SKM-1 (cell line): Measurements from ENCODE around the gene DAAM2.

Experiments
- DNase-seq: peaks from one replicate; lab custom pipeline; 2025; ENCODE audit not compliant: unreplicated experiment; lab: John Stamatoyannopoulos, UW

The DAAM2 gene

GRCh38 chr6:39904946-39905639, 112.9 kb downstream of the DAAM2 start:
- DNase-seq: no peak

- no peak for DNase-seq
Measured at GRCh38 chr6:39905640-39905975, 113.4 kb downstream of the DAAM2 start.

DNA sequence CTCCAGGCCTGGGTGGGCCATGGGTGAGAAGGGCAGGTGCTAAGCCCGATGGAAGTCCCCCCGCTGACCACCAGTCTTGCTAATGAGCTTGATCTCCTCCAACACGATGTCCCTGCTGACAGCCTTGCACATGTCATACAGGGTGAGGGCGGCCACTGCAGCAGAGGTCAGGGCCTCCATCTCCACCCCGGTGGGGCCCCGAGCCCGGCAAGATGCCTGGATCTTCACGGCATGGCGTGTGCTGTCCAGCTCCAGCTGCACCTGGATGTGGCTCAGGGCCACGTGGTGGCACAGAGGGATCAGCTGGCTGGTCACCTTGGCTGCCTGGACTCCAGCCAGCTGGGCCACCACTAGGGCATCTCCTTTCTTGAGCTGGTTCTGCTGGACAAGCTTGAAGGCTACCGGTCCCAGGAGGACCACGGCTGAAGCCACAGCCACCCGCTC, 114.2 kb downstream of the DAAM2 start:
- no peak for DNase-seq

DNA sequence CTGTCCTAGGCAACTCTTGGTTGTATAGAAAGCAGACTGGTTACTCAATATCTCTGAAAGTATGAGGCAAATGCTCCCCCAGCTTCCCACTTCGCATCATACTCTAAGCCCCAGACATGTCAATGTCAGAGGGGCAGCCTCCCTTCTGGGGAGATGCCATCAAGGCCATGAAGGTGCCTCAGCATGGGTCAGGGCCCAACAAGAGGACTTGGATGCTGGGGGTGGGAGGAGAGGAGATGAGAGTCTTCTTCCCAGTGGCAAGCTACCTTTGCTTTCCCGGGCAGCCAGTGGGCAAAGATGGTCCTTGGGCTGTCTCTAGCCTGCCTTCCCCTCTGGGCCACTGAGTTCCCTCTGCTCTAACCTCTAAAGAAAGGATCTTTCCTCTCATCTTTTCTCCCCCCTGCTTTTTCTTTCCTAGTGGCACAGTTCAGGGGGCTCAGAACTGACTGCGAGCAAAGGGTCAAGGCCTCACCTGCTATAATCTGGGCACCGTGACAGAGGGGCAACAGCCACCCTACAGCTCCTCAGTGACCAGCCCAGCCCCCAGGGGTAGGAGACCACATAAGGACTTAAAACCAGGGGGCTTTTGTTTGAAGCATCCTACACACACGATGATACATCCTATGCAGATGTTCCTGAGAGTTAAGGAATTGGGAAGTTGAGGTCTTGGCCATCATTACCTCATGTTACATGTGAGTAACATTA, 115.8 kb downstream of the DAAM2 start:
- DNase-seq: no peak

DNA sequence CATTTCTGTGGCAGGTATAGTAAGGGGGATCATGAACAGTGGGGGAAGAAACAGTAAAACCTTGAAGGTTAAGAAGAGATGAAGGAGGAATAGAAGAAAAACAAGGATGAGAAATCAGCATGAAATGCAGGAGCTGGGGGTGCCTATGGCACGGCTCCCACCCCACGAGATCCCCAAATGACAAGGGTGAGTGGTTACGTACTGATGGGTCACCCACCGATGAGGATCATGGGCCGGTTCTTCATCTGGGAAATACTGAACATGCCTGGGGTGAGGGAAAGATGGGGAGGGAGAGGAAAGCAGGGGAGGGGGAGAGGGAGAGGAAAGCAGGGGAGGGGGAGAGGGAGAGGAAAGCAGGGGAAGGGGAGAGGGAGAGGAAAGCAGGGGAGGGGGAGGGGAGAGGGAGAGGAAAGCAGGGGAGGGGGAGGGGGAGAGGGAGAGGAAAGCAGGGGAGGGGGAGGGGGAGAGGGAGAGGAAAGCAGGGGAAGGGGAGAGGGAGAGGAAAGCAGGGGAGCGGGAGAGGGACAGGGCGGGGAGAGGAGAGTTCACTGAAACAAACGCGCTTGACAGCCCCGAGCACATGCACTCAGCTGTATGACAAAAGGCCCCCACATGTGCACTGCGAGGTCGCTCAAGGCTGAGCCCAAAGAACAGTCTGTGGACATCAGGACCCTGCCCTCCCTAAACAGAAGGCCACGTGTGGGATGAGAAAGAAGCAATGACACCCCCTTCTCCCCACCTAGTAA, 116.8 kb downstream of the DAAM2 start:
- DNase-seq: no peak

- DNase-seq: no peak
Measured at GRCh38 chr6:39909701-39910100, 117.5 kb downstream of the DAAM2 start.

- no peak for DNase-seq
Measured at GRCh38 chr6:39910164-39910563, 118.0 kb downstream of the DAAM2 start.

GRCh38 chr6:39910744-39911143, 118.6 kb downstream of the DAAM2 start:
- no peak for DNase-seq

- no peak for DNase-seq
Measured at GRCh38 chr6:39911513-39912125, 119.4 kb downstream of the DAAM2 start.

- no peak for DNase-seq
Measured at GRCh38 chr6:39912446-39912845, 120.3 kb downstream of the DAAM2 start.

- DNase-seq: no peak
Measured at GRCh38 chr6:39913391-39913916, 121.3 kb downstream of the DAAM2 start.

DNA sequence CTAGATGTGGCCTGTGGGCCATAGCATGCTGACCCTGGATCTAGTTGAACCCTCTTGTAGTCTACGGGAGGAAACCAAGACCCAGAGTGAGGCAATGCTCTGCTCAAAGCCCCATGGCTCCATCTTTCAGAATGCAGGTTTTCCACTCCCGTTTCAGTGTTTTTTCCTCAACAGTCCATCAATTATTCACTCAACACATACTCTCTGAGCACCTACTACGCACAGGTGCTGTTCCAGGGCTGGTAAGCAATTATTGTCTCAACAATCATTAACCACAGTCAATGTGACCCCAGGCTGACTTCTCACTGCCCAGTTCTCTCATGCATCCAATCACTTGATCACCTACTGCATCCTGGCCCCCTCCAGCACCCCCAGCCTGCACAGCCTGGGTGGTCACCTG, 122.1 kb downstream of the DAAM2 start:
- no peak for DNase-seq

DNA sequence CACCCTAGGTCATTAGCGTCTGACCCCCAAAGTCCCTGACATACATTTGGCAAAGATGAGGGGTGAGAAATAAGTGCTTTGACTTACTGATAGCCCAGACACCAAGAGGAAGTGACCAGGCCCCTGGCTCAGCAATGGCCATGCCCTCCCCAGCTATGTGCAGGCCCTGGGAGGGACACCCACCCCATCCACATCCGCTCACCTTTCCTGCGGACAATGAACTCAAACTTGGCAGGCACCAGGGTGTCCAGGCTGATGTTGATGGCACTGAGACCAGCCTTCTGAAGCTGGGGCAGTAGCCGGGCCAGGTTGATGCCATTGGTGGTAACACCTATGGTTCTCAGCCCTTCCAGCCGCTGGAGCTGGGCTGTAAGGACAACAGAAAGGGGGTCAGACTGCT, 123.7 kb downstream of the DAAM2 start:
- no peak for DNase-seq

DNA sequence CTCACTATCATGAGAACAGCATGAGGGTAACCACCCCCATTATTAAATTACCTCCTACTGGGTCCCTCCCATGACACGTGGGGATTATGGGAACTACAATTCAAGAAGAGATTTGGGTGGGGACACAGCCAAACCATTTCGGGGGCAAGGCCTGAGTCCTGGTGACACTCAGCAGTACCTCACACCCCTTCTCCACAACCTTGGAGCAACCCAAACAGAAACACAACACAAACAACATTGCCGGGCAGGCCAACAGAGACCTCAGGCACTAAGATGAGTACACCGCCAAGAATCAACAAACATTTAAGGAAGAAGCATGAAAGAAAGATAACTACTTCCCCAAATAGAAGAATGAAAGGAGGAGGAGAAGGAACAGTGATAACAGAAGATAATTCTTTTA, 125.2 kb downstream of the DAAM2 start:
- DNase-seq: no peak

DNA sequence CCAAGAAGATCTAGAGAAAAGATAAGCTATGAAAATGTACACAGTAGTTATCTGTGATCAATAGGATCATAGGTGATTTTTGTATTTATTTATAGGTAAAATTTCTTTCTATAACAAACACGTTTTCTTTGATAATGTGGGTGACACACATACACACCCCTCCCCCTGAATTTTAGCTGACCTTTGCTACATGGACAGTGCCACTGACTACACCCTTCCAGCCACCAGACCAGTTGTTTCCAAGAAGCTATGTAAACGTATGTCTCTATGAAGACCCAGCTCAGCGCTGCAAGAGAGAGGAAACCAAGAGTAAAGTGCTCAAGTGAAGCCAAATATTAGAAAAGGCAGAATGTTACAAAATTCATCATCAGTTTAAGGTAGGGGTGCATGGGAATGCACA, 125.8 kb downstream of the DAAM2 start:
- DNase-seq: no peak

DNA sequence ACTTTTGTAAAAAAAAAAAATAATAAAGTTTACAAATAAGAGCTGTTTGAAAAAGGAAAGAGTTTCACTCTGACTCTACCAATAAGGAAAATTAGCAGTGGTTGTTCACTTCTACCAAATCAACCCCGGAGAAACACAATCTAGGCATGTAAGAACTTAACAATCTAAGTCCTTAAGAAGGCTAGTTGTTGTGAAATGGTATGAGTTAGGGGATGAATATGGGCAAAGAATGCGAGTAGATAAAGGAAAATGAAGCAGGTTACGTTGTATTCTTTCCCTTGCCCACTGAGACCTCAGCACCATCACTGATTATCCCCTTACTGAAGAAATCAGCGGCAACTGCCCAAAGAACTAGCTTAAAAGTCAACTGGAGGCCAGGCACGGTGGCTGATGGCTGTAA, 126.7 kb downstream of the DAAM2 start:
- DNase-seq: no peak

DNA sequence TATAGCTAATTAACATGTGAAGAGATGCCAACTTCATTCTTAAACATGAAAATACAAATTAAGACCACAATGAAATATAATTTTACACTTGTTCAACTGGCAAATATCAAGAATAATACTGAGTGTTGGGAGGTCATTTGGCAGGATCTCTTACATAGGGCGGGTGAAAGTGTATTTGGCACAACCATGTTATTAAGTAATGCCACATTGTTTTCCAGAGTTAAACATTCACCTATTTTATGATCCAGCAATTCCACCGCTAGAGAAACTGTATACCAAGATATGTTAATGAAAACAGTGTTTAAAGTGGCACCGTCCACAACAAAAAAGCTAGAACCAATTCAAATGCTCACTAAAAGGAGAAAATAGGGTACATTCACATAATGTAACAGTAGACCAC, 128.0 kb downstream of the DAAM2 start:
- no peak for DNase-seq

- no peak for DNase-seq
Measured at GRCh38 chr6:39922821-39923220, 130.6 kb downstream of the DAAM2 start.

- no peak for DNase-seq
Measured at GRCh38 chr6:39923394-39923793, 131.2 kb downstream of the DAAM2 start.

DNA sequence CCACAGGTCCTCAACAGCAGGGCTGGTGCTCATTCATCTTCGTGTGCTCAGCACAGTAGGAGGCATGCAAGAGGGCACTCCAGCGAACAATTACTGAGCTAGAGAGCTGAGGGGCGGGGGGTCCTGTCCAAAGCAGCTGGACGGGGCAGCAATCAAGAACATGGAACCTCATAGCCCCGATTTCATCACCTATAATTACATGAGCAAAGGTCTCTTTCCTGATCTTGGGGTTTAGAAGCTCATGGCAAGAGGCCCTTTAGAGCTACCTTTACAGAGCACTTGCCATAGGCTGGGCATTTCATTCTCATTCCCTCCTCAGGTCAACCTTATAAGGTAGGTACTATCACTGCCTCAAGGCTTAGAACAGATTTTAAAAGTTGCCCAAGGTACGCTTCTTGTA, 131.7 kb downstream of the DAAM2 start:
- DNase-seq: no peak

DNA sequence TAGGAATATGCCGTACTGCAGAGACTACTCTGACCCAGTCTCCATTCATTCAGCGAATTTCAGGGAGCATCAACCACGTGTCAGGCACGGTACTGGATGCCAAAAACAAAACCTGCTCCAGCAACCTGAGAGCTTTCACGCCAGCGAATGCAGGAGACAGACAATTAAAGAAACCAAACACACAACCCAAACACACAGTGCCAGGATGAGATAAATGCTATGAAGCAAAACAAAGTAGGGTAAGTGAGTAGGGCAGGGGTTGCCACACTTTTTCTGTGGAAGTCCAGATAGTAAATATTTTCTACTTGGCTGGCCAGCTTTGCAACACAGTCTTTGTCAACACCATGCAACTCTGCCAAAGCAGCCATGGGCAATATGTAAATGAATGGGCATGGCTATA, 132.1 kb downstream of the DAAM2 start:
- no peak for DNase-seq
